Duodenal mucosa (tissue), 2 donors: ENCODE data around the gene CCDC137.
"Not testable (repeated sequence)": the region's sequence is repeated elsewhere in the genome, so short reads cannot be mapped to it uniquely, and the experiment has no call there.

Experiments used
- H3K27ac ChIP-seq: one replicate; pipeline ENCODE4 v1.7.0; 2013; ENCODE audit warnings: low read depth, low read length
- H3K27me3 ChIP-seq, 2 donors: one replicate each; pipeline ENCODE4 v1.7.0; 2013; ENCODE audit warnings: low read length in 2 of 2, control low read depth in 1 of 2; ENCODE audit not compliant: insufficient read depth in 2 of 2, control insufficient read depth in 1 of 2
- H3K36me3 ChIP-seq, 2 donors: one replicate each; pipeline ENCODE4 v1.7.0; 2013; ENCODE audit warnings: low read length in 2 of 2, control low read depth in 1 of 2; ENCODE audit not compliant: insufficient read depth in 2 of 2, control insufficient read depth in 1 of 2
- H3K4me1 ChIP-seq, 2 donors: one replicate each; pipeline ENCODE4 v1.7.0; 2013; ENCODE audit warnings: low read length in 2 of 2, control low read depth in 1 of 2; ENCODE audit not compliant: insufficient read depth in 2 of 2, control insufficient read depth in 1 of 2
- H3K4me3 ChIP-seq, 2 donors: one replicate each; pipeline ENCODE4 v1.7.0; 2013; ENCODE audit warnings: low read length in 2 of 2, low read depth in 1 of 2
- H3K9ac ChIP-seq, 2 donors: one replicate each; pipeline ENCODE4 v1.7.0; 2013; ENCODE audit warnings: low read length in 2 of 2, low read depth in 1 of 2
- H3K9me3 ChIP-seq, 2 donors: one replicate each; pipeline ENCODE4 v1.7.0; 2013; ENCODE audit warnings: low read length in 2 of 2, control low read depth in 1 of 2; ENCODE audit not compliant: control insufficient read depth in 1 of 2

The CCDC137 gene

DNA sequence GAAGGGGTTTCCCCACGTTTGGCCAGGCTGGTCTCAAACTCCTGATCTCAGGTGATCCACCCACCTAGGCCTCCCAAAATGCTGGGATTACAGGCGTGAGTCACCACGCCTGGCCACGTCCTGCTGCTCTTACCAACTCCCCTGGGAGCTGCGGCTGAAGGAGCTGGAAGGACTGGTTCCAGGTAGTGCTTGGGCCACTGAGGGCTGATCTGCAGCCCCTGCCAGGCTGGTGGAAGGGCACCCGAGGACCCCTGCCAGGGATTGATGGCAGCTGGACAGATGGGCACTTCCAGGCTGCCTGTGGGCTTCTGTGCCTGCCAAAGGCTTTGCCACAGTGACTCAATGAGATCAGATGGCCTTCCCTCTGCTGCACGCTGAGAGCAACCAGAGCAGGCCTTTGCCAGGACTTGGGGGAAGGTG lies 2.5 kb upstream of the CCDC137 start:
- Histone ChIP-seq H3K4me3 (no peak overlapping the region), H3K9me3 (no peaks in the 10 kb centered on the region), H3K36me3 (peaks cover 0 to 15% of the 10 kb centered on the region in 2 donors), H3K9ac (no peak overlapping the region), H3K27me3 (no peaks in the 10 kb centered on the region), H3K4me1 (peaks cover 14 to 16% of the 10 kb centered on the region in 2 donors), H3K27ac (no peak overlapping the region)

GRCh38 chr17:81665205-81666091 lies 1.1 kb upstream of the CCDC137 start:
- Histone ChIP-seq H3K4me3 (peak overlapping the region; percentile 72 to 89), H3K9ac (peak overlapping the region; percentile 69 to 91), H3K27me3 (no peaks in the 10 kb centered on the region), H3K9me3 (no peaks in the 10 kb centered on the region), H3K36me3 (peaks cover 0 to 28% of the 10 kb centered on the region in 2 donors), H3K4me1 (peaks cover 14 to 16% of the 10 kb centered on the region in 2 donors), H3K27ac (no peak overlapping the region)

DNA sequence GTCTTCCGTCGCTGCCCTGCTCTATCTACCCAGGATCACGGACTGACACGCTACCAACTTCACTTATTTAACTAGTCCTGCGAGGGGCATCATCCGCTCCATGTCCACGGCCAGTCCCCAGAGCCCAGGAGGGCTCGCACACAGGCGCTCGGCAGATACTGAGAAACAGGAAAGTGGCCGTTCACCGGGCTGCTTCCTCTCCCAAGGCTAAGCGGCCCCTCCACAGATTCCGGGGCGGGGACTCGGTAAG lies 520 bp upstream of the CCDC137 start:
- H3K36me3 ChIP-seq = peaks cover under 1 to 31% of the 10 kb centered on the region in 2 donors
- H3K4me3 ChIP-seq = peak overlapping the region; percentile 72 to 89
- peaks cover 14 to 16% of the 10 kb centered on the region in 2 donors for H3K4me1 ChIP-seq
- H3K9me3 ChIP-seq = no peaks in the 10 kb centered on the region
- peak overlapping the region; percentile 64 for H3K27ac ChIP-seq
- H3K27me3 ChIP-seq = no peaks in the 10 kb centered on the region
- H3K9ac ChIP-seq = peak overlapping the region; percentile 69 to 91

- Histone ChIP-seq H3K4me3 (no peak overlapping the region), H3K27ac (no peak overlapping the region), H3K9me3 (no peaks in the 10 kb centered on the region), H3K9ac (peak overlapping the region in 1 of 2 donors; percentile 7), H3K27me3 (no peaks in the 10 kb centered on the region), H3K36me3 (peaks cover 12 to 48% of the 10 kb centered on the region in 2 donors), H3K4me1 (peaks cover 14 to 16% of the 10 kb centered on the region in 2 donors)
These were observed 1.2 kb downstream of the CCDC137 start for GRCh38 chr17:81667754-81668153.

- no peaks in the 10 kb centered on the region for H3K27me3 ChIP-seq
- H3K36me3 ChIP-seq = peaks cover 12 to 55% of the 10 kb centered on the region in 2 donors
- H3K4me3 ChIP-seq = no peak overlapping the region
- H3K4me1 ChIP-seq = peaks cover 3 to 5% of the 10 kb centered on the region in 2 donors
- H3K9ac ChIP-seq = no peak overlapping the region
- H3K9me3 ChIP-seq = no peaks in the 10 kb centered on the region
- no peak overlapping the region for H3K27ac ChIP-seq
These were observed 6.0 kb downstream of the CCDC137 start for GRCh38 chr17:81672504-81672903.

GRCh38 chr17:81672954-81673353 lies 6.4 kb downstream of the CCDC137 start:
- H3K27ac ChIP-seq = no peak overlapping the region
- H3K9me3 ChIP-seq = no peaks in the 10 kb centered on the region
- no peak overlapping the region for H3K9ac ChIP-seq
- H3K36me3 ChIP-seq = peaks cover 12 to 55% of the 10 kb centered on the region in 2 donors
- H3K4me1 ChIP-seq = peaks cover 0 to under 1% of the 10 kb centered on the region in 2 donors
- no peaks in the 10 kb centered on the region for H3K27me3 ChIP-seq
- no peak overlapping the region for H3K4me3 ChIP-seq

GRCh38 chr17:81673561-81674258 lies 7.2 kb downstream of the CCDC137 start:
- H3K36me3 ChIP-seq = peaks cover 12 to 51% of the 10 kb centered on the region in 2 donors

DNA sequence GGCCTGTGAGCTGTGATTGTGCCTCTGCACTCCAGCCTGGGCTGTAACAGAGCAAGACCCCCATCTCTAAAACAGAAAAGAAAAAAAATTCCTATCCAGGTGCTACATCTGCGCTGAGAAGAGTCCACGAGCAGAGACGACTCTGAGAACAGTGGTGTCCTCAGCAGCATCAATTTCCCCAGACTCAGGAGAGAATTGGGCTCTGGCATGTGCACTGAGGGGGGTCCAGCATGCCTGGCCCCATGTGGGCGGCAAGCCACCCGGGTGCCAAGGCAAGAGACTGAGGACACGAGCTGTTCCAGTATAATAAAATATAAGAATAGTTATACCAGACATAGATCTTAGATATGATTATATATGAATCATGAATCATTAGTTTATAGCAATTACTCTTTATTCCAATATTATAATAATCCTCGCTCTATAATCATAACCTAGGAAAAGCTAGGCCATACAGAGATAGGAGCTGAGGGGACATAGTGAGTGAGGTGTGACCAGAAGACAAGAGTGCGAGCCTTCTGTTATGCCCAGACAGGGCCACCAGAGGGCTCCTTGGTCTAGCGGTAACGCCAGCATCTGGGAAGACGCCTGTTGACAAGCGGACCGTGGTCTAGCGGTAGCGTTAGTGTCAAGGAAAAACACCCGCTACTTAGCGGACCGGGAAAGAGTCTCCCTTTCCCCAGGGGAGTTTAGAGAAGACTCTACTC lies 9.1 kb downstream of the CCDC137 start:
- H3K36me3 ChIP-seq = peaks cover 15 to 36% of the 10 kb centered on the region in 2 donors
- H3K27me3 ChIP-seq, H3K4me1 ChIP-seq, H3K9me3 ChIP-seq, H3K9ac ChIP-seq, H3K4me3 ChIP-seq, H3K27ac ChIP-seq: not testable (repeated sequence)

More at GRCh38 chr17:81673561-81674258, 7.2 kb downstream of the CCDC137 start:
- Histone ChIP-seq H3K9me3 (no peaks in the 10 kb centered on the region), H3K4me1 (no peaks in the 10 kb centered on the region), H3K4me3 (no peak overlapping the region), H3K27me3 (no peaks in the 10 kb centered on the region), H3K9ac (no peak overlapping the region), H3K27ac (no peak overlapping the region)

DNA sequence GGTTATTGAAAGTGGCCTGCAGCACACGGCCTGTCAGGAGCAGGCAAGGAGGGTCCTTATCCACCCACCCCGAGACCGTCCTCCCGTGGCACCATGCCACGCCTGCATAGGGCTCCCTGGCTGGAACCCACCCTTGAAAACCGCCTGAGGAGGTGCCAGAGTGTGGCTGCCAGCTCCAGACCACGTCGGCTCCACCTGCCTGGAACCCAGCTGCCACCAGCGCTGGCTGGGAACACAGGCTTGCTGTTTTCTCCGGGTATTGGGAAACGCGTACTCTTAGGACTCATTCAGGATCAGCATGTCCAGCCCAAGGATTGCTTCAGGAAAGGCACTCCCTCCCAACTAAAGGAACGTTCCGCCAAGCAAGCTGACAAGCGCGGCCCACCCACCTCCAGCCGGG lies 10.4 kb downstream of the CCDC137 start:
- H3K36me3 ChIP-seq = peaks cover 6 to 30% of the 10 kb centered on the region in 2 donors
- H3K9ac ChIP-seq = no peak overlapping the region

GRCh38 chr17:81680150-81680549 lies 13.6 kb downstream of the CCDC137 start:
- H3K27me3 ChIP-seq = no peaks in the 10 kb centered on the region
- no peak overlapping the region for H3K9ac ChIP-seq
- H3K27ac ChIP-seq = no peak overlapping the region
- H3K36me3 ChIP-seq = peaks cover 3 to 4% of the 10 kb centered on the region in 2 donors
- H3K4me1 ChIP-seq = peaks cover 8 to 18% of the 10 kb centered on the region in 2 donors
- H3K4me3 ChIP-seq = no peak overlapping the region
- H3K9me3 ChIP-seq = no peaks in the 10 kb centered on the region

More for the DNA sequence above, 10.4 kb downstream of the CCDC137 start:
- Histone ChIP-seq H3K4me1 (no peaks in the 10 kb centered on the region), H3K4me3 (no peak overlapping the region), H3K9me3 (no peaks in the 10 kb centered on the region), H3K27ac (no peak overlapping the region), H3K27me3 (no peaks in the 10 kb centered on the region)
